Stimulated activated CD4-positive, alpha-beta T cell treated with anti-CD3 and anti-CD28 coated beads, Interleukin-12 subunit alpha, Interleukin-12 subunit beta, amount 100 ng/mL, for 48 hours (primary cell): ENCODE results near the gene PROSER3.

Source experiments
- DNase-seq, 3 donors: peaks; one replicate each; pipeline ENCODE4 v3.0.0-alpha.2; 2020; ENCODE audit warnings: low read depth in 2 of 3, low spot score in 1 of 3

The PROSER3 gene

DNA sequence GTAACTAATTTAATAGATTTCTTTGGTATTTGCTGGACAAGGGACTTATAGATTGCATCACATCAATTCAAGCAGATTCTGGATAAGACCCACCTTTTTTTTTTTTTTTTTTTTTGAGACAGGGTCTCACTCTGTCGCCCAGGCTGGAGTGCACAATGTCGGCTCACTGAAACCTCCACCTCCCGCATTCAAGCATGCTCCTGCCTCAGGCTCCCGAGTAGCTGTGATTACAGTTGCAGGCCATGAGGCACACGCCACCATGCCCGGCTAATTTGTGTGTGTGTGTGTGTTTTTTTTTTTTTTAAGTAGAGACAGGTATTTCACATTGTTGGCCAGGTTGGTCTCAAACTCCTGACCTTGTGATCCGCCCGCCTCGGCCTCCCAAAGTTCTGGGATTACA is 58.9 kb downstream of the PROSER3 start:
- DNase-seq, result no peak

DNA sequence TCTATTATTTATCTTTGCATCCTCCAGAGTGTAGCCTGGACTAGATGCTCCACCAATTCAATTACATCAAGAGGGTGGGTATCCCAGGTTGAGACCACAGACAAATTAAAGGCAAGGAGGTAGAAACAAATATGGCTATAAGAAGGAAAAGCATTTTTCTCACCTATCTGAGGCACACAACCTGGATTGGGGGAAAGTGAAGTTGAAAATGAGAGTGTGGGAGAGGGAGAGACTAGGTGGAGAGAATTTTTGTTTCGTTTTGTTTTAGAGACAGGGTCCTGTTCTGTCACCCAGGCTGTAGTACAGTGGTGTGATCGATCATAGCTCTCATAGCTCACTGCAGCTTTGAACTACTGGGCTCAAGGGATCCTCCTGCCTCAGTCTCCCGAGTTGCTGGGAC is 60.5 kb downstream of the PROSER3 start:
- no peak for DNase-seq
